ENCODE data around the gene IL17C.

Gene IL17C

GRCh38 chr16:88645455-88645854, 7.1 kb downstream of the IL17C start:
- no peak for DNase-seq (ENCODE audit: low read depth in 2 of 2)

- no peak for DNase-seq (ENCODE audit: low read depth in 2 of 2)
These were observed 7.6 kb downstream of the IL17C start for GRCh38 chr16:88645941-88646340.

GRCh38 chr16:88646345-88647034, 8.1 kb downstream of the IL17C start:
- DNase-seq (ENCODE audit: low read depth in 2 of 2), result no peak

GRCh38 chr16:88647178-88648070, 9.1 kb downstream of the IL17C start:
- DNase-seq (ENCODE audit: low read depth in 2 of 2), result no peak

- DNase-seq (ENCODE audit: low read depth in 2 of 2), result no peak
These were observed 11.0 kb downstream of the IL17C start for GRCh38 chr16:88649195-88649923.

GRCh38 chr16:88649924-88650748, 11.8 kb downstream of the IL17C start:
- DNase-seq (ENCODE audit: low read depth in 2 of 2), result no peak

- DNase-seq (ENCODE audit: low read depth in 2 of 2), result peak; percentile 61 to 81
These were observed 12.4 kb downstream of the IL17C start, which contains the start of gene CYBA for GRCh38 chr16:88650749-88651275. TSS of gene CYBA (minus strand) at chr16:88651053. CDS start at chr16:88651013, 40 bp downstream.

- DNase-seq (ENCODE audit: low read depth in 2 of 2), result peak in 1 of 2 donors; percentile 75
These were observed 13.1 kb downstream of the IL17C start for GRCh38 chr16:88651276-88651988.

- DNase-seq (ENCODE audit: low read depth in 2 of 2), result no peak
These were observed 13.8 kb downstream of the IL17C start for GRCh38 chr16:88651989-88652761.

GRCh38 chr16:88652762-88653063, 14.3 kb downstream of the IL17C start:
- no peak for DNase-seq (ENCODE audit: low read depth in 2 of 2)

GRCh38 chr16:88653101-88653500, 14.7 kb downstream of the IL17C start:
- DNase-seq (ENCODE audit: low read depth in 2 of 2), result no peak

- DNase-seq (ENCODE audit: low read depth in 2 of 2), result no peak
These were observed 15.4 kb downstream of the IL17C start for GRCh38 chr16:88653596-88654362.

GRCh38 chr16:88654363-88655052, 16.1 kb downstream of the IL17C start:
- DNase-seq (ENCODE audit: low read depth in 2 of 2), result no peak

- DNase-seq (ENCODE audit: low read depth in 2 of 2), result no peak
These were observed 16.8 kb downstream of the IL17C start for GRCh38 chr16:88655053-88655732.

GRCh38 chr16:88655733-88656281, 17.4 kb downstream of the IL17C start:
- DNase-seq (ENCODE audit: low read depth in 2 of 2), result no peak

GRCh38 chr16:88656291-88656980, 18.1 kb downstream of the IL17C start:
- no peak for DNase-seq (ENCODE audit: low read depth in 2 of 2)

- DNase-seq (ENCODE audit: low read depth in 2 of 2), result no peak
These were observed 19.0 kb downstream of the IL17C start for GRCh38 chr16:88657371-88657770.

Data from activated CD4-positive, alpha-beta T cell treated with anti-CD3 and anti-CD28 coated beads for 24 hours (primary cell).